HG03066 (cell line): ENCODE data around the gene PARD3.
A peak's percentile ranks its signal among the peaks of the same experiment; 100 is the strongest.
"Not testable (repeated sequence)": the region's sequence is repeated elsewhere in the genome, so short reads cannot be mapped to it uniquely, and the experiment has no call there.

Source experiments
- ATAC-seq: cut with Tn5 transposase; IDR thresholded peaks from one replicate; pipeline ENCODE4 v1.9.1; 2021; ENCODE audit warnings: low read depth; ENCODE audit not compliant: unreplicated experiment

PARD3 gene

GRCh38 chr10:34292675-34293074, 522.4 kb downstream of the PARD3 start:
- no peak for ATAC-seq

- ATAC-seq: no peak
Observed at GRCh38 chr10:34292194-34292565, 522.9 kb downstream of the PARD3 start.

- ATAC-seq: peak; percentile 76
Observed at GRCh38 chr10:34291466-34292193, 523.5 kb downstream of the PARD3 start.

- no peak for ATAC-seq
Observed at GRCh38 chr10:34290412-34291081, 524.5 kb downstream of the PARD3 start.

GRCh38 chr10:34288634-34289033, 526.5 kb downstream of the PARD3 start:
- no peak for ATAC-seq

GRCh38 chr10:34286136-34286739, 528.9 kb downstream of the PARD3 start:
- ATAC-seq: no peak

GRCh38 chr10:34281661-34282582, 533.2 kb downstream of the PARD3 start:
- ATAC-seq: no peak

GRCh38 chr10:34280599-34281374, 534.3 kb downstream of the PARD3 start:
- ATAC-seq: no peak

- no peak for ATAC-seq
Observed at GRCh38 chr10:34275626-34276130, 539.4 kb downstream of the PARD3 start.

GRCh38 chr10:34274906-34275305, 540.2 kb downstream of the PARD3 start:
- no peak for ATAC-seq

GRCh38 chr10:34273340-34273739, 541.8 kb downstream of the PARD3 start:
- no peak for ATAC-seq

GRCh38 chr10:34272316-34272715, 542.8 kb downstream of the PARD3 start:
- no peak for ATAC-seq

- ATAC-seq: not testable (repeated sequence)
Observed at GRCh38 chr10:34268410-34268809, 546.7 kb downstream of the PARD3 start.

GRCh38 chr10:34262985-34263384, 552.1 kb downstream of the PARD3 start:
- no peak for ATAC-seq

- no peak for ATAC-seq
Observed at GRCh38 chr10:34260904-34261303, 554.2 kb downstream of the PARD3 start.

GRCh38 chr10:34256216-34256615, 558.9 kb downstream of the PARD3 start:
- ATAC-seq: no peak

GRCh38 chr10:34255035-34255434, 560.1 kb downstream of the PARD3 start:
- no peak for ATAC-seq

- peak; percentile 52 for ATAC-seq
Observed at GRCh38 chr10:34254596-34254995, 560.5 kb downstream of the PARD3 start.

- ATAC-seq: no peak
Observed at GRCh38 chr10:34252111-34252510, 563.0 kb downstream of the PARD3 start.

- ATAC-seq: no peak
Observed at GRCh38 chr10:34251177-34251576, 563.9 kb downstream of the PARD3 start.
